ENCODE data around the gene ST3GAL4.
"Not testable (repeated sequence)": the region's sequence is repeated elsewhere in the genome, so short reads cannot be mapped to it uniquely, and the experiment has no call there.

ST3GAL4 gene

GRCh38 chr11:126384449-126385070 lies 29.1 kb downstream of the ST3GAL4 start:
- no peak for DNase-seq (ENCODE audit: low read depth, low spot score)

DNA sequence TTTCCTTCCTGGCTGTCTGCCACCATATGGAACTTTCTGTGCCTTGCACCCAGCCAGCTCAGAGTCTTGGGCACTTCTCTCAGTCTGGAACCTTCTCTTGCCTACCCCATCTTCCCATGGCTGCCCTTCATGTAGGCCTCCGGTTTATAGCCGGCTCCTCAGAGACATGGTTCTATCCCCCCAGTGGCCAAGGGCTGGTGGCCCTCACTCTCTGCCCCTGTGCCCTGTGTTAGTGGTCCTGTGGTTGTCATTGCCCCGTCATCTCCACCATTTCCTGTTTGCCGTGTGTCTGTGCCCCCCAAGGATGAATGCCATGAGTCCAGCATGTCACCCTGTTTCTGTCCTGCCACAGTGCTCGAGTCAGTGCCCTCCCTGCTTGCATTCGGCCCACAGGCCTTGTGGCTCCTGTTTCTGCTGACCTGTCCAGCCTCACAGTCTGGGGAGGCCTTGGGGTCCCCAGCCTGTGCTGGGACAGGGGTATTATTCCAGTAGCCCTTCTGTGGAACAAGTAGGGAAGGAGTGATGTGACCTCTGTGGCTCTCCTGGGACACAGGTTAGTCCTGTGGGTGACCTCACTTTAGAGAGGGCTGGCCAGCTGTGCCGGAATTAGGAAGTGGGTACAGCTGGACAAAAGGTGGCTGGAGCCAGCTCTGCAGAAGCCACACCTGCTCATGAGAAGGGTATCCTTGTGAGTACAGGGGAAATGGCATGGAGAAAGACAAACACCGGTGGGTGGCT lies 30.7 kb downstream of the ST3GAL4 start:
- no peak for DNase-seq (ENCODE audit: low read depth, low spot score)

DNA sequence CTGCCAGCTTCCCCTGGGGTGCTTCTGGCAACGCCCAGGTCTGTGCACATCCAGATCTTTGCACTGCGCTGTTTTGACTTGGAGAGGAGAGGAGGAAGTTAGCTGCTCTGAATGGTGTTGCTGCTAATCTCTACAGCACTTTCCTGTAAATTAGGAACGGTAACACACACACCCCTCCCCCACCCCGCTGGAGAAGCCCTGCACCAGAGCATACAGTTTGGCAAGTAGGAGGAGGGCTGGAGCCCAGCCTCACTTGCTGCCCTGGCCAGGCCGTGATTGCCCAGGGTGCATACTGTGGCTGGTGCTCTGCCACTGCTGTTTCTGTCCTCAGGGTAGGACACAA lies 31.2 kb downstream of the ST3GAL4 start:
- DNase-seq (ENCODE audit: low read depth, low spot score) = not testable (repeated sequence)

DNA sequence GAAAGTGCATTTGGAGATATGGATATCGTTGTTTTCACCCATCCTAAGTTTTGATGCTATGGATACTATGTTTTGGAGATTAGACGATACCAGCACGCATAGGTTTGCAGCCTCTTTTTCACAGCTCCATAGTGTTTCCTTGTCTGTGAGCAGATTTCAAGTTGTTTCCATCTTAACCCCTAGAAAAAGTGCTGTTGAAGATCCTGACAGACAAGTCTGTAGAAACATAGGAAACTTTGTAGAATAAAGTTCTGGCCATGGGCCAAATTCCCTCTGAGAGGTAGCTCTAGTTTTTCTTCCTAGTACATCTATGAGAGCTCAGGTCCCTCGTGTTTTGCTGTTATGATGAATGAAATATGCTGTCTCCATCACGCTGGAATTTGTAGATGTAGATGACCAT lies 32.4 kb downstream of the ST3GAL4 start:
- DNase-seq (ENCODE audit: low read depth, low spot score) = no peak

DNA sequence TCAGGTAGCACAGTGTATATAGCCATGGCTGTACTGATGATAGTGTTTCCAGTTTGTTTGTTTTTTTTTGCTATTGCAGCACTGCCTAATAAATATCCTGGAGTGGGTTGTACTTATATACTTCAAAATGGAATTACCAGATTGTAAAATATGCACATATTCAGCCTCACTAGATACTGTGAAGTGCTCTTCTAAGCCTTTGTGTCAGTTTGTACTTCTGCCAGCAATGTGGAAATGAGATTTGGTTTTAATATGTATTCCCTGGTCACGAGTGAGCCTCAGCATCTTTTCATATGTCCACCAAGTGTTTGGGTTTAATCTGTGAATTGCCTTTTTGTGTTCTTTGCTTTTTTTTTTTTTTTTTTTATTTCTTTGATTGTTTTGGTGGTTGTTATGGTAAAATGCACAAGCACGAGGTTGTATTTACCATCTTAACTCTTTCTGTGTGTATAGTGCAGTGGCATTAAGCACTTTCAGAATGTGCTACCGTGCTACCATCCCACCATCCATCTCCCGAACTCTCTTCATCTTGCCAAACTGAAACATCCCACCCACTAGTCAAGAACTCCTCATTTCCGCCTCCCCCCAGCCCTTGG lies 34.9 kb downstream of the ST3GAL4 start:
- DNase-seq (ENCODE audit: low read depth, low spot score) = no peak

DNA sequence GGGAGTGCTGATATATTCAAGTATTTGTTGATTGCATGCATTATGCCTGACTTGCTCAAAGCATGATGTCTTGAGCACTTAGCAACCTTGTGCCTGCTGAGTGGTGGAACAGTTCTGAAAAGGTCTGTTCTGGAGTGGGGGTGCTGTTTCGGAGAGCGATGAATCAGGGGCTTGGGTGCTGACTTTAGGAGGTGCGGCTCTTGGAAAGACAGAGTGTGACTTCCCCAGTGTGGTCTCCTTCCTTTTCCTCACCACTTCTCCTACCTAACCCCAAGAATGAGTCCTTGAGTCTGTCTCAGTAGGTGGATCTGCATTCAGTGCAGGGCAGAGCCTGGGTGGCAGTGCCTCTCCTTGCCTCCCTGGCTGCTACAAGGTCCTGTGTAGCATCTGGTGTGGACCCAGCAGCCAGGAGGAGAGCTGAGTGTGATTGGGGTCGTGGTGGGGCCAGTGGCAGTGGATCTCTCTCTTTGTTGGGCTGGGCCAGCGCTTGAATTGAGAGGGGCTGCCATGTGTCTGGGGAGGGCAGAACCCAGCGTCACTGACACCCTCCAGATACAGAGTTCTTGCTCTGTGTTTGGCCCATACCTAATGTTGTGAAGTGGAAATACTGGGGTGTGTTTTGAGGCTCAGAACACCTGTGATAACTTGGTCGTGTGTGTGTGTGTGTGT lies 35.9 kb downstream of the ST3GAL4 start:
- DNase-seq (ENCODE audit: low read depth, low spot score) = no peak

DNA sequence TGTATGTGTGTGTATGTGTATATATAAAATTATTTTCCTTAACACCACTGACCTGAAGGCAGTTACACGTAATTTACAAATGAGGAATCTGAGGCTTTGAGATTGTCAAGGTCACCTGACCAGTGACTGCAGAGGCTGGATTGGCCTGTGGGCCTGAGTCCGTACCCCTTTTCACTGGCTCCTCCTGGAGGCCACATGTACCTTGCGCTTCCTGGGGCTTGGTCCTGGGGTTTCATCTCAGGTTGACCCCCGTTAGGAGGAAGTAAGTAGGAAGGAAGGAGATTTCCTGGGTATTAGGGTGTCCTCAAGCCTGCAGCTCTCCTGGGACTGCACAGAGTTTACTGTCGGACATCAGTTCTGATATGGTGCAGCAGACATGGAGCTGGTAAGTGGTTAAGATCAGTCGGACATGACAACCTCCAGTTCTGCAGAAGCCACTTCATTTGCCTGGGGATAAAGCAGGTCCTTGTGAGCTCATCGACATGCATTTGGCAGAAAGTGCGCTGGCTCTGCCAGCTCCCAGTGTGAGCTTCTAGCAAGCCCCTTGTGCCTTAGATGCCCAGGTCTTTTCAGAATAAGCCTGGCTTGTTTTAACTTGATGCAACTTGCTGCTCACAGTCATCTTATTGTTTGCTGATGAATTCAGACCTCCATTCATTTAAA lies 36.6 kb downstream of the ST3GAL4 start:
- DNase-seq (ENCODE audit: low read depth, low spot score) = no peak

GRCh38 chr11:126392633-126393013 lies 37.1 kb downstream of the ST3GAL4 start:
- no peak for DNase-seq (ENCODE audit: low read depth, low spot score)

- DNase-seq (ENCODE audit: low read depth, low spot score) = no peak
Measured at GRCh38 chr11:126393143-126393542, 37.7 kb downstream of the ST3GAL4 start.

DNA sequence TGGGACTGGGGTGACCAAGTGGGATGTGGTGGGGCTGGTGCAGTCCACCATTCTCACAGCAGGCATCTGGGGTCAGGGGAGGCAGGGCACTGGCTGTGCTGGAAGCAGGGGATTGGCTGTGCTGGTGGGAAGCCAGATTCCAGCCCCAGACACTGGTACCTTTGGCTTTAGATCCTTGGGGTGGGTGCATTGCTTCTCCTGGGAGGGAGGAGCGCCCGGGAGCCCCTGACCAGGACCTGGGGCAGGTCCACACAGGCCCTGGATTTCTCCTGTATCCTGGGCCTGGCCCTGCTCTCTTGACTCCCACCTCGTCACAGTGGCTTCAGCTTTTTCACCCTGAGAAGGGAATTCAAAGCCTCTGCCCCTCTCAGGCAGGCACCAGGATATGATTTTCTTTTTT lies 38.5 kb downstream of the ST3GAL4 start:
- no peak for DNase-seq (ENCODE audit: low read depth, low spot score)

DNA sequence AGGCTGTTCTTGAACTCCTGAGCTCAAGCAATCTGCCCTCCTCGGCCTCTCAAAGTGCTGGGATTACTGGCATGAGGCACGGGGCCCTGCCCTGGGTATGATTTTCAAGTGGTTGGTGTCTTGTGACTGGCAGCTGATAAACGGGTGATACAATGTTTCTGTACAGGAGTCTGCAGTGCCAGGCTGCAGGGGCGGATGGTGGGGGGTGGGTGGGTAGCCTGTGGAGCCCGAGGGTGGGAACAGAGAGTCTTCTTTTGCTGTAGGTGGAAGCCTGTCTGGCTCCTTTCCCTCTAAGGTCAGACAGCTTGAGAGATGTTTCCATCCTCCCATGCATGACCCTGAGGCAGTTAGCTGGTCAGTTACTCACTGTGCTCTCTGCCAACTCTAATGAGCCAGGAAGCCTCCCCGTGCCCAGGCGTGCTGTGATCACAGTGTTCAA lies 39.2 kb downstream of the ST3GAL4 start:
- DNase-seq (ENCODE audit: low read depth, low spot score) = not testable (repeated sequence)

DNA sequence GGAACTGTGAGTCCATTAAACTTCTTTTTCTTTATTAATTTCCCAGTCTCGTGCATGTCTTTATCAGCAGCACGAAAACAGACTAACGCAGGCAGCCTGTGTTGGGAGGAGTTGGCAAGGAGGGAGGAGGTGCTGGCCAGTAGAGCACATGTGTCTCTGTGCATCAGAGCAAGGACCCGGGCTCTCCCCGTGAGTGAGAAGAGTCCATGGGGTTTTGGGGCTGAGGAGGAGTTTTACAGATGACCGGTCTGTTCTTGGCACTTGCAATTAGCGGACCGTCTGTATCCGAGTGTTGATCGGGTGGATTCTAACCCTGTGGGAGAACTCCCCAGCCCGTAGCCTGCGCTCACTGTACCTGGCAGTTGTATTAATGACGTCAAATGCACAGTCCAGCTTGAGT lies 40.3 kb downstream of the ST3GAL4 start:
- not testable (repeated sequence) for DNase-seq (ENCODE audit: low read depth, low spot score)

GRCh38 chr11:126396266-126396665 lies 40.8 kb downstream of the ST3GAL4 start:
- DNase-seq (ENCODE audit: low read depth, low spot score) = not testable (repeated sequence)

- DNase-seq (ENCODE audit: low read depth, low spot score) = no peak
Measured at GRCh38 chr11:126396965-126397364, 41.5 kb downstream of the ST3GAL4 start.

GRCh38 chr11:126398296-126398695 lies 42.8 kb downstream of the ST3GAL4 start:
- DNase-seq (ENCODE audit: low read depth, low spot score) = no peak

GRCh38 chr11:126398721-126399120 lies 43.2 kb downstream of the ST3GAL4 start:
- no peak for DNase-seq (ENCODE audit: low read depth, low spot score)

DNA sequence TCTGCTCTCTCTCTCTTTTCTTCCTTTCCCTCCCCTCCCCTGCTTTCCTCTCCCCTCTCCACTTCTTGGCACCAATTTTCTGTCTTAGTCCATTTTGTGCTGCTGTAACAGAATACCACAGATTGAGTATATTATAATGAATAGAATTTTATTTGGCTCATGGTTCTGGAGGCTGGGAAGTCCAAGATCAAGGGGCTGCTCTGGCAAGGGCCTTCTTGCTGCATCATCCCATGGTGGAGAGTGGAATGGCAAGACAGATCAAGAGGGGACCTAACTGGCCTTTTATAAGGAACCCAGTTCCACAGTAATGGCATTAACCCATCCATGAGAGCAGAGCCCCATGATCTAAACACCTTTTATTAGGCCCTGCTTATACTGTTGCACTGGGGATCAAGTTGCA lies 44.5 kb downstream of the ST3GAL4 start:
- DNase-seq (ENCODE audit: low read depth, low spot score) = no peak

DNA sequence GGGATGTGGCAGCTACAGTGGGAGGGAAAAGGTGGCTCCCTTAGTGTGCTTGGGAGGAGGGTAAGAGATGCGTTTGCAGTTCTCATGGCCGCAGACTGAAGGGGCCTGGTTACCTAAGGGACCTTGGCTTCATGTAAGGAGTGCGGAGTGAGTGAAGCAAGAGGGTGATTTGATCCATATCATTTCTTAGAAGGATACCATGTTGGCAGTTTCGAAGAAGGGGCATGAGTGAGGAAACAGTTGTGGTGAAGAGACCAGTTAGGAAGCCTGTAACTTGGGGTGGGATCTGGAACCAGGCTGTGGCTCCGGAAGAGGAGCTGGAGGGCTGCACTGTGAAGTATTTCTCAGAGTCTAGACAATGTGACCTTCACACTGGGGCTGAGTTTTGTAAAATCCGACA lies 45.0 kb downstream of the ST3GAL4 start:
- DNase-seq (ENCODE audit: low read depth, low spot score) = no peak

DNA sequence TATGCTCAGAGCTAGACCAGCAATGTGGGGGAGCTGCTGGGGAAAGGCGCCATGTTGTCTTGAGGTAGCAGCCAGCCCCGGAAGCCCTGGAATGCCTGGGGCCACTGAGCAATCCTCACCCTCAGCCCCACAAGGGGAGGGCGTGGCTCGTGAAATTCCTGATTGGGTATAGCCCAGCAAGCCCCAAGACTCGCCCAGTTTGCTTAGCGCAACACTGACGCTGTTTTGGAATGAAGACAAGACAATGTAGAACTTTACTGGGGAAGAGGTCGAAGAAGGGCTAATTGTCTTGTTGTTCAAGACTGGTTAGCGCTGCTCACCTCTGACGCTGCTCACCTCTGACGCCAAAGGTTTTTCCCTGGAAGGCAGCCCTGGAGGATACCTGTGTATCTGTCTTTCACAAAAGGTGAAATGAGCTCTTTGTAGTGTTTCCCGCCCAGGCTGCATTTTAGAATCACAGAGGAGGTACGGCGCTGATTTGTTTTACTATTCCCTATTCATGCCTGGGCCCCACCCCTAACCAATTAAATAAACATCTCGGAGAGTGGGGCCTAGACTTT lies 47.6 kb downstream of the ST3GAL4 start:
- DNase-seq (ENCODE audit: low read depth, low spot score) = no peak

- no peak for DNase-seq (ENCODE audit: low read depth, low spot score)
Measured at GRCh38 chr11:126403658-126404057, 48.2 kb downstream of the ST3GAL4 start.

GRCh38 chr11:126404367-126404766 lies 48.9 kb downstream of the ST3GAL4 start:
- no peak for DNase-seq (ENCODE audit: low read depth, low spot score)

- no peak for DNase-seq (ENCODE audit: low read depth, low spot score)
Measured at GRCh38 chr11:126405374-126405773, 49.9 kb downstream of the ST3GAL4 start.
